ENCODE data around the gene LRRC32. TPM values are rescaled to one million over a fixed set of nuclear protein-coding genes. Genes with fewer than 3 reads are reported as not detected.

LRRC32 gene
- total RNA-seq, 4 donors from 2014 or later, result 45.0 to 117 (median 73.4) TPM

GRCh38 chr11:76625472-76626186 is 44.9 kb downstream of the LRRC32 start:
- TF ChIP-seq EP300 (IDR thresholded peaks at IDR 0.05) (no peak), CTCF (IDR thresholded peaks at IDR 0.05) (no peak), POLR2A (IDR thresholded peaks at IDR 0.05) (no peak)
- peaks cover 0 to 24% (median 10%) of the 10 kb centered on the region in 4 donors for H3K4me1 ChIP-seq
- peaks cover 0 to 16% (median 2%) of the 10 kb centered on the region in 4 donors for H3K9me3 ChIP-seq
- no peak for DNase-seq (ENCODE audit: low spot score in 2 of 2)
- H3K27me3 ChIP-seq, result no peaks in the 10 kb centered on the region
- H3K36me3 ChIP-seq, result peaks cover 0 to 6% (median 0%) of the 10 kb centered on the region in 3 donors
- WGBS, 2 donors, result 100% methylated on average over 1 of the region's 1 CpG
- H3K27ac ChIP-seq, result no peak overlapping the region
- H3K4me3 ChIP-seq, result no peak overlapping the region

GRCh38 chr11:76624500-76625379 is 45.8 kb downstream of the LRRC32 start:
- H3K27ac ChIP-seq, result no peak overlapping the region
- no peaks in the 10 kb centered on the region for H3K27me3 ChIP-seq
- H3K9me3 ChIP-seq, result peaks cover 0 to 16% (median 2%) of the 10 kb centered on the region in 4 donors
- TF ChIP-seq POLR2A (IDR thresholded peaks at IDR 0.05) (no peak), EP300 (IDR thresholded peaks at IDR 0.05) (no peak), CTCF (IDR thresholded peaks at IDR 0.05) (no peak)
- peaks cover 0 to 6% (median 0%) of the 10 kb centered on the region in 3 donors for H3K36me3 ChIP-seq
- no peak for DNase-seq (ENCODE audit: low spot score in 2 of 2)
- WGBS, 2 donors, result 91 to 92% methylated on average over 14 to 15 of the region's 15 CpGs
- H3K4me3 ChIP-seq, result no peak overlapping the region
- H3K4me1 ChIP-seq, result peaks cover 0 to 15% (median 9%) of the 10 kb centered on the region in 4 donors

- WGBS, 2 donors, result 67 to 77% methylated on average over 5 to 6 of the region's 6 CpGs
- Histone ChIP-seq H3K4me3 (no peak overlapping the region), H3K36me3 (peaks cover 0 to 6% (median 0%) of the 10 kb centered on the region in 3 donors), H3K9me3 (peaks cover 0 to 16% (median 2%) of the 10 kb centered on the region in 4 donors), H3K27me3 (no peaks in the 10 kb centered on the region), H3K27ac (no peak overlapping the region), H3K4me1 (peaks cover 0 to 7% (median 3%) of the 10 kb centered on the region in 4 donors)
- no peak for TF ChIP-seq POLR2A (IDR thresholded peaks at IDR 0.05)
- TF ChIP-seq CTCF (IDR thresholded peaks at IDR 0.05), result no peak
- TF ChIP-seq EP300 (IDR thresholded peaks at IDR 0.05), result no peak
- no peak for DNase-seq (ENCODE audit: low spot score in 2 of 2)
Measured at GRCh38 chr11:76623884-76624419, 46.6 kb downstream of the LRRC32 start.

- 82 to 85% methylated on average over 11 to 12 of the region's 12 CpGs for WGBS, 2 donors
- Histone ChIP-seq H3K27me3 (no peaks in the 10 kb centered on the region), H3K4me3 (no peak overlapping the region), H3K36me3 (peaks cover 0 to 6% (median 0%) of the 10 kb centered on the region in 3 donors), H3K9me3 (peaks cover 0 to 16% (median 2%) of the 10 kb centered on the region in 4 donors), H3K27ac (no peak overlapping the region), H3K4me1 (peaks cover 0 to 6% (median 2%) of the 10 kb centered on the region in 4 donors)
- DNase-seq (ENCODE audit: low spot score in 2 of 2), result no peak
- no peak for TF ChIP-seq POLR2A (IDR thresholded peaks at IDR 0.05)
- no peak for TF ChIP-seq CTCF (IDR thresholded peaks at IDR 0.05)
- no peak for TF ChIP-seq EP300 (IDR thresholded peaks at IDR 0.05)
Measured at GRCh38 chr11:76623171-76623883, 47.2 kb downstream of the LRRC32 start.
